GM18867 (cell line): ENCODE results near the gene HSPA12B.
"Not testable (repeated sequence)": the region's sequence is repeated elsewhere in the genome, so short reads cannot be mapped to it uniquely, and the experiment has no call there.

Source experiments
- ATAC-seq: cut with Tn5 transposase; IDR thresholded peaks from one replicate; pipeline ENCODE4 v1.9.1; 2021; ENCODE audit warnings: mild to moderate bottlenecking, moderate library complexity; ENCODE audit not compliant: unreplicated experiment

HSPA12B gene

DNA sequence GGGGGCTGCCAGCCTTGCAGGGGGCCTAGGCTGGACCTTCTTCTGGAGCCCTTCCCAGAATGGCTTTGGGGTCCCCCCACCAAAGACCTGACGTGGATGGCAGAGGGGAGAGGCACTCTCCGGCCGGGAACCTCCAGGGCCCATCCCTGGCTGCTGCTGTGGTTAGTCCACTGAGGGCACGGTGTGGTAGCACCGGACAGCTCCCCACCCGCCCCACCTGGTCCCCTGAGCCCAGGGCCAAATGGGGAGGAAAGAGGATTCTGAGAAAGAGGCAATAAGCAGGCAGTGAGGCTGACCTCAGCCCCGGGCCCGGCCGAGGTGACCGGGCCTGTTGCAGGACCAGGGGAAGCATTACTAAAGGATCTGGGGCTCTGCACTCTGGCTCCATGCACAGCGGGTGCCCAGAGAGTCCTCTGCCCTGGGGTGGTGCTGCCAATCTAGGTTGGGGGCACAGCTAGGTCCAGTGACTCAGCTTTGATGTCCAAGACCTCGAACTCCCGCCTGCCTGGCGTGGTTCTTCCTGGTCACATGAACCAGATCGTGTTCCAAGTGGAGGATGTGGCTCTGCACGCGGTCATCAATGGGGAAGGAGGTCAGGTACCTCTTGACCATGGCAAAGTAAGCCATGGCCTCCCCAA is 51.9 kb downstream of the HSPA12B start:
- ATAC-seq, result no peak

DNA sequence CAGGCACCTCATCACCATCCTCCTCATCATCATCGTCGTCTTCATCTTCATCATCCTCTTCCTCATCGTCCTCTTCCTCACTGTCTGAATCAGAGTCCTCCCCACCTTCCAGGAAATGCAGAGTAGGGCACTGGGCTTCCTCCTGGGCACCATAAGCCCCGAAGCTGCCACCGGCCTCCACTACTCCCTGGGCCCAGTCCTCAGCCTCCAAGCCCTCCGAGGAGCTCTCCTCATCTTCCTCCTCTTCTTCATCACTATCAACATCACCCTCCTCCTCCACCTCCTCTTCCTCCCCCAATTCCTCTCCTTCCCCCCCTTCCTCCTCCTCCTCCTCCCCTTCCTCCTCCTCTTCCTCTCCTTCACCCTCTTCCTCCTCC is 52.4 kb downstream of the HSPA12B start:
- no peak for ATAC-seq

- no peak for ATAC-seq
Measured at GRCh38 chr20:3785240-3786125, 53.0 kb downstream of the HSPA12B start.

GRCh38 chr20:3786126-3786484 is 53.6 kb downstream of the HSPA12B start:
- ATAC-seq, result peak; percentile 15

DNA sequence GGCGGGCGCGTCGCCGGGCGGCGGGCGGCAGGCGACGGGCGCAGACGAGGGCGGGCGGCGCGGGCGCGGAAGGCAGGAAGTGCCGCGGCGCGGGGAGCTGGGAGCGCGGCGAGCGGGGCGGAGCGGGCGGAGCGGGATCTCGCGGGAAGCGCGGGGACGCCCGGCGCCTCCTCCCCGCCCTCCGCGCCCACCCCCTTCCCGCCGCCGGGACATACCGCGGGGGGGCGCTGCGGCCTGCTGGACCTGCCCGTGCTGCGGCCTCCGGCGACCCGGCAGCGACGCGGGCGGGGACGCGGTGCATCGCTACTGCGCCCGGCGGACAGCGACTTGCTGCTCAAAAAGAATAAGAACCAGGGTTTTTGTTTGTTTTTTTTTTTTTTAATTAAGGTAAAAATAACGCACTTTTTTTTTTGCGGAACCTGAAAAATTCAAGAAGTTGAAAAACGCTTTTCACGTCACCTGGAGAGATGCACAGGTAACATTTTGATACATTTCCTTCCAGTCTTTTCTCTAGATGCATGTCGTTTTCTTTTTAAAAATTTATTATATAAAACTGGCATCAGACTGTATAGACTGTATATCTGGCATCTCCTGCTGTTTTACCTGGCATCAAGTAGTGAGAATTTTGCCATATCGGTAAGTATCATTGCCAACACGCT is 54.3 kb downstream of the HSPA12B start, which contains the start of gene CENPB:
Gene CENPB (minus strand): TSS at position 76 of the 659 bp plus-strand sequence. CDS start 257 bp downstream, outside the sequence.
- ATAC-seq, result peak; percentile 80

DNA sequence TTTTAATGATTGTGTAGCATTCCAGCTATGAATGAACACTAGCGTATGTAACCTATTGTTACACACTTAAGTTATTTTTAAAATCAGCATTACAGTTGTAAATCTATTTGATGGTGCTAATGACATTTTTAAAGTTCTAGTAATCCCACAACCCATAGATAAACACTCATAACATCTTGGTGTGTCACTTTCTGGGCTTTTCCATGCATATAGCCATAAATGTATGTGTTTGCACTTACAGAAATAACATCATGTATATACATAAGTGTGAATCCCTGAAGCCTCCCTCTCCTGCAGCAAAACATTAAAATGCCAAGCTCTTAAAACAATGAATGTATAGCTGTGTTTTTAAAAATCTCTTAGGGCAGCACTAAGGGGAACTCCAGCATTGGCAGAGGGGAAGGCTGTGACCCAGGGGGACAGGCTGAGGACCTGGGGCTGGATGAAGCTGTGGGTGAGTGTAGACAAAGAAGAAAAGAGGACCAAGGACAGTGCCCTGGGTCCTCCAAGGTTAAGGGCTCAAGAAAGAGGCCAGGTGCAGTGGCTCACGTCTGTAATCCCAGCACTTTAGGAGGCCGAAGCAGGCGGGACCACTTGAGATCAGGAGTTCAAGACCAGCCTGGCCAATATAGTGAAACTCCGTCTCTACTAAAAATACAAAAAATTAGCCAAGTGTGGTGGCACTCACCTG is 55.0 kb downstream of the HSPA12B start:
- no peak for ATAC-seq

GRCh38 chr20:3788685-3789155 is 56.2 kb downstream of the HSPA12B start:
- ATAC-seq, result no peak

GRCh38 chr20:3789201-3789600 is 56.7 kb downstream of the HSPA12B start:
- ATAC-seq, result not testable (repeated sequence)

- ATAC-seq, result not testable (repeated sequence)
Measured at GRCh38 chr20:3794168-3794567, 61.7 kb downstream of the HSPA12B start.

GRCh38 chr20:3794701-3795420 is 62.4 kb downstream of the HSPA12B start:
- ATAC-seq, result no peak

GRCh38 chr20:3795511-3796468 is 63.3 kb downstream of the HSPA12B start, which contains the start of gene CDC25B:
TSS of gene CDC25B (plus strand) at chr20:3796310. CDS start at chr20:3796532, 222 bp downstream.
- peak; percentile 68 for ATAC-seq

DNA sequence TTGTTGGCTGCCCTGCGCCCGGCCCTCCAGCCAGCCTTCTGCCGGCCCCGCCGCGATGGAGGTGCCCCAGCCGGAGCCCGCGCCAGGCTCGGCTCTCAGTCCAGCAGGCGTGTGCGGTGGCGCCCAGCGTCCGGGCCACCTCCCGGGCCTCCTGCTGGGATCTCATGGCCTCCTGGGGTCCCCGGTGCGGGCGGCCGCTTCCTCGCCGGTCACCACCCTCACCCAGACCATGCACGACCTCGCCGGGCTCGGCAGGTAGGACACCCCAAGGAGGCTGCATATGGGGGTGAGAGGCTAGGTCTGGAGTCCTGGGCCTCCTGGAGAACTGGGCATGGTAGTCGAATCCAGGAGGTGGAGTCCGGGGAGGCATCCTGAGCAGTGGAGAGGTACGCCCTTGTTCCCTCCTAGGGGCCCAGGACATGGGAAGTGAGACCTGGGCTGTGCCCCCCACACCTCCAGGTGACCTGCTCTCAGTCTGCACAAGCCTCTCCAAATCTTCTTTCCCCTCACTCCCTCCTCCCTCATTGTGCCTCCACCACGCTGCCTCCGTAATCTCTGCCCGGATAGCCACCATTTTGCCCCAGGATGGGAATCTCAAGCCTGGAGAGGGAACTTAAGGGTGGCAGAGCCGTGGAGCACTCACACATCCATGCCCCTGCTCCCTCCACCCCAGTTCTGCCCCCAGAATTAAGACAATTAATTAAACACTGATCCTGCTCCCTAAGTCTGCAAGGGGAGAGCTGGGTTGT is 64.2 kb downstream of the HSPA12B start:
- ATAC-seq, result peak; percentile 4

GRCh38 chr20:3797226-3797545 is 64.7 kb downstream of the HSPA12B start:
- ATAC-seq, result no peak

GRCh38 chr20:3797592-3798372 is 65.3 kb downstream of the HSPA12B start:
- no peak for ATAC-seq

DNA sequence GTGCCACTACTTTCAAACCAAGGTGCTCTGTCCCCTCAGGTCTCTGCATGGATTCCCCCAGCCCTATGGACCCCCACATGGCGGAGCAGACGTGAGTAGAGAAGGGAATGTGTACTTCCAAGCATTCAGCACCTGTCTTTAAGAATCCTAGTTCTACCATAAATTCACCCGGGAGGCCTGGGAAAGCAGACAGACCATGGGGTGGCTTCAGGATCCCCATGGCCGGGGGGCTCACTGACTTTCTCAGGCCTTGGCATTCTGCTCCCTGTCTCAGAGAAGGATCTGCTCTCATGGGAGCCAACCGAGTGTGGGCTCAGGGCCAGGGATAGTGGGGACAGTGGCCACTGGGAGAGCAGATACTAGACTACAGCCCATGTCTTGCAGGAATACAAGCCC is 65.9 kb downstream of the HSPA12B start:
- ATAC-seq, result no peak

GRCh38 chr20:3798908-3799248 is 66.4 kb downstream of the HSPA12B start:
- no peak for ATAC-seq

- no peak for ATAC-seq
Measured at GRCh38 chr20:3800256-3800877, 67.9 kb downstream of the HSPA12B start.
